Stomach (tissue), 4 donors: Measurements from ENCODE around the gene IQSEC1.

Experiments used
- POLR2A ChIP-seq, 4 donors: fragments of 450-650 bp; IDR thresholded peaks; one replicate each; pipeline ENCODE4 v1.6.1; 2016; ENCODE audit warnings: antibody characterized with exemption in 4 of 4, control low read depth in 2 of 4, mild to moderate bottlenecking in 1 of 4, moderate library complexity in 1 of 4
- POLR2AphosphoS5 ChIP-seq, 3 donors: sonication (generic); formaldehyde crosslinking; IDR thresholded peaks; one replicate each; pipeline ENCODE4 v1.6.1; 2016; ENCODE audit warnings: antibody characterized with exemption in 3 of 3
- TF ChIP-seq, protein P1 (sequence below), 7 experiments: fragments of 450-650 bp in 4 of 7; fragments of 200-600 bp in 3 of 7; sonication (generic) in 3 of 7; IDR thresholded peaks; one replicate each; pipeline ENCODE4 v1.5.1; 2016 to 2019; ENCODE audit warnings: antibody characterized with exemption in 7 of 7, control low read depth in 2 of 7, mild to moderate bottlenecking in 1 of 7

DNA sequence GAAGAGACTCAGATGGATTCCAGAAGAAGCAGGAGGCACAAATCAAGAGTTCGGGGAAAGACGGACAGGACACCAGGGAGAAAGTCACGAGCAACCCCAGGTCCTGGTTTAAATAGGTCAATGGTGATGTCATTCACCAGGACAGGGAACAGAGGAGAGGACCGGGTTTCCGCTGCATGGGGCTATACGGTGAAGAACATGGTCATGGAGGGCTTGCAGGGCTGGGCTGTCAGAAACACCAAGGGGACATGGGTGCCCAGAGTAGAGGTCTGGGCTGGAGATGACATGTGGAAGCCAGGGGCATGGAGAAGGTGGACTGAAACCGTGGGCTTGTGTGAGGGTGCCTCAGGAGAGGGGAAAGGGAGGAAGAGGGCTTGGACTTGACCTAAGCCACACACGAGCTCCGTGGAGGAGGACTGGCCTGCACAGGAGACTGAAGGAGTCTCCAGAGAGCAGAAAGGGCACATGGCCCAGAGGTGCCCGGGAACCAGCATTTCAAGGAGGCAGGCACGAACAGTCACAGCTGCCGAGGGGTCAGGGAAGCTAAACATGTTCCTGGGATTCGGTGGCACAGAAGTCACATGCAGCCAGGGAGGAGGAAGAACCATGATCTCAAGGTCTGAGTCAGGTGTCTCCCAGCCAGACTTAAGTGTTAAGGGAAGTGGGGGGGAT lies 177.7 kb downstream of the IQSEC1 start:
- TF ChIP-seq POLR2A (IDR thresholded peaks at IDR 0.05), result no peak
- TF ChIP-seq, protein P1, sequence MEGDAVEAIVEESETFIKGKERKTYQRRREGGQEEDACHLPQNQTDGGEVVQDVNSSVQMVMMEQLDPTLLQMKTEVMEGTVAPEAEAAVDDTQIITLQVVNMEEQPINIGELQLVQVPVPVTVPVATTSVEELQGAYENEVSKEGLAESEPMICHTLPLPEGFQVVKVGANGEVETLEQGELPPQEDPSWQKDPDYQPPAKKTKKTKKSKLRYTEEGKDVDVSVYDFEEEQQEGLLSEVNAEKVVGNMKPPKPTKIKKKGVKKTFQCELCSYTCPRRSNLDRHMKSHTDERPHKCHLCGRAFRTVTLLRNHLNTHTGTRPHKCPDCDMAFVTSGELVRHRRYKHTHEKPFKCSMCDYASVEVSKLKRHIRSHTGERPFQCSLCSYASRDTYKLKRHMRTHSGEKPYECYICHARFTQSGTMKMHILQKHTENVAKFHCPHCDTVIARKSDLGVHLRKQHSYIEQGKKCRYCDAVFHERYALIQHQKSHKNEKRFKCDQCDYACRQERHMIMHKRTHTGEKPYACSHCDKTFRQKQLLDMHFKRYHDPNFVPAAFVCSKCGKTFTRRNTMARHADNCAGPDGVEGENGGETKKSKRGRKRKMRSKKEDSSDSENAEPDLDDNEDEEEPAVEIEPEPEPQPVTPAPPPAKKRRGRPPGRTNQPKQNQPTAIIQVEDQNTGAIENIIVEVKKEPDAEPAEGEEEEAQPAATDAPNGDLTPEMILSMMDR (IDR thresholded peaks at IDR 0.05), result no peak
- no peak for TF ChIP-seq POLR2AphosphoS5 (IDR thresholded peaks at IDR 0.05)
